Osteoblast (primary cell): ENCODE measurements around the gene TOR1A. TPM values are rescaled to one million over a fixed set of nuclear protein-coding genes. Genes with fewer than 3 reads are reported as not detected.

Experiments used
- DNase-seq: peaks from one replicate; pipeline ENCODE4 v3.0.0; 2011; ENCODE audit warnings: low spot score, mixed read lengths; ENCODE audit not compliant: insufficient read length; ENCODE audit errors: missing footprints
- H2AFZ ChIP-seq: 2 replicates; pipeline ENCODE4 v1.6.0; 2011; ENCODE audit warnings: mild to moderate bottlenecking, low read length
- H3K27ac ChIP-seq: 2 replicates; pipeline ENCODE4 v1.5.1; 2011; ENCODE audit warnings: mild to moderate bottlenecking, low read depth, low read length, moderate library complexity
- H3K27me3 ChIP-seq: 2 replicates; pipeline ENCODE4 v1.6.0; 2012; ENCODE audit warnings: mild to moderate bottlenecking, control low read depth, inconsistent platforms, low read length, moderate library complexity; ENCODE audit not compliant: insufficient read depth
- H3K36me3 ChIP-seq: 2 replicates; pipeline ENCODE4 v1.5.1; 2011; ENCODE audit warnings: mild to moderate bottlenecking, low read length, control low read depth, moderate library complexity; ENCODE audit not compliant: insufficient read depth
- H3K4me1 ChIP-seq: 2 replicates; pipeline ENCODE4 v1.5.1; 2011; ENCODE audit warnings: mild to moderate bottlenecking, low read length, control low read depth, moderate library complexity; ENCODE audit not compliant: insufficient read depth
- H3K4me2 ChIP-seq: 2 replicates; pipeline ENCODE4 v1.6.0; 2011; ENCODE audit warnings: mild to moderate bottlenecking, low read length; ENCODE audit not compliant: insufficient read depth
- H3K4me3 ChIP-seq: fragments of 200-600 bp; sonication (generic); 3 replicates; pipeline ENCODE4 v1.5.1; 2012; ENCODE audit warnings: mild to moderate bottlenecking, low read length, inconsistent platforms; ENCODE audit not compliant: insufficient read depth
- H3K79me2 ChIP-seq: 2 replicates; pipeline ENCODE4 v1.6.0; 2012; ENCODE audit warnings: mild to moderate bottlenecking, low read length, control low read depth, inconsistent platforms; ENCODE audit not compliant: insufficient read depth
- H3K9me3 ChIP-seq: 2 replicates; pipeline ENCODE4 v1.5.1; 2011; ENCODE audit warnings: low read depth, low read length, control low read depth
- H4K20me1 ChIP-seq: 2 replicates; pipeline ENCODE4 v1.6.0; 2012; ENCODE audit warnings: mild to moderate bottlenecking, low read length, control low read depth; ENCODE audit not compliant: insufficient read depth
- CTCF ChIP-seq: IDR thresholded peaks from 2 replicates; pipeline ENCODE4 v1.5.1; 2011; ENCODE audit warnings: mild to moderate bottlenecking, low read depth, low read length, moderate library complexity; ENCODE audit errors: extremely low read depth
- total RNA-seq: library from RNA; depleted of rRNA; stranded (reverse); fragments of >200 nt; gene quantifications from 2 replicates; pipeline ENCODE4 v1.2.3, GENCODE V29; 2012

The TOR1A gene
- total RNA-seq, 1 donor = 52.1 TPM

DNA sequence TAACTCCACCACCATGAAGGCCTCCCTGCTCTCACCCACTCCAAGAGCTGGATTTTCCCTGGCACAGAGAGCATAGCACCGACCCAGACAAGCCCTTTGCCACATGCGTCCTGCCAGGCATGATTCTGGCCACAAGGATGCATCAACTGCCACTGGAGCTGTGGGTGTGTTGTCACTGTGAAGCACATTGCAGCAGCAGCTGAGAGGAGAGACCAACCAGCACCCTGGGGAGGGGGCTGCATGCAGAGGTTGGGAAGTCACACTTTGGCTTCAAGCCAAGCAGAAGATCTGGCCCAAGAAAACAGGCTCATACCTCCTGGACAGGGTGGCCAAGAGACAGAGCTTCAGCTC, 48.5 kb downstream of the TOR1A start:
- Histone ChIP-seq H3K4me1 (peaks cover 25% of the 10 kb centered on the region), H3K4me2 (no peak overlapping the region), H3K4me3 (no peak overlapping the region), H4K20me1 (no peaks in the 10 kb centered on the region), H3K79me2 (no peaks in the 10 kb centered on the region), H3K36me3 (no peaks in the 10 kb centered on the region), H2AFZ (no peak overlapping the region), H3K9me3 (no peaks in the 10 kb centered on the region), H3K27me3 (no peaks in the 10 kb centered on the region), H3K27ac (no peak overlapping the region)
- DNase-seq = no peak
- no peak for TF ChIP-seq CTCF

GRCh38 chr9:129774791-129775447, 49.0 kb downstream of the TOR1A start:
- no peaks in the 10 kb centered on the region for H3K79me2 ChIP-seq
- no peak overlapping the region for H3K27ac ChIP-seq
- no peak overlapping the region for H3K4me2 ChIP-seq
- no peaks in the 10 kb centered on the region for H3K36me3 ChIP-seq
- no peak for DNase-seq
- H4K20me1 ChIP-seq = no peaks in the 10 kb centered on the region
- H2AFZ ChIP-seq = no peak overlapping the region
- peaks cover 25% of the 10 kb centered on the region for H3K4me1 ChIP-seq
- no peaks in the 10 kb centered on the region for H3K27me3 ChIP-seq
- no peak overlapping the region for H3K4me3 ChIP-seq
- no peak for TF ChIP-seq CTCF
- no peaks in the 10 kb centered on the region for H3K9me3 ChIP-seq

- H2AFZ ChIP-seq = no peak overlapping the region
- H3K9me3 ChIP-seq = no peaks in the 10 kb centered on the region
- H3K27me3 ChIP-seq = no peaks in the 10 kb centered on the region
- TF ChIP-seq CTCF = no peak
- H3K4me2 ChIP-seq = peak overlapping the region; percentile 5
- H3K4me1 ChIP-seq = peaks cover 25% of the 10 kb centered on the region
- no peaks in the 10 kb centered on the region for H4K20me1 ChIP-seq
- DNase-seq = peak; percentile 95
- no peak overlapping the region for H3K4me3 ChIP-seq
- H3K27ac ChIP-seq = peak overlapping the region; percentile 34
- H3K36me3 ChIP-seq = no peaks in the 10 kb centered on the region
- H3K79me2 ChIP-seq = no peaks in the 10 kb centered on the region
These were observed 50.5 kb downstream of the TOR1A start for GRCh38 chr9:129773262-129774048.

DNA sequence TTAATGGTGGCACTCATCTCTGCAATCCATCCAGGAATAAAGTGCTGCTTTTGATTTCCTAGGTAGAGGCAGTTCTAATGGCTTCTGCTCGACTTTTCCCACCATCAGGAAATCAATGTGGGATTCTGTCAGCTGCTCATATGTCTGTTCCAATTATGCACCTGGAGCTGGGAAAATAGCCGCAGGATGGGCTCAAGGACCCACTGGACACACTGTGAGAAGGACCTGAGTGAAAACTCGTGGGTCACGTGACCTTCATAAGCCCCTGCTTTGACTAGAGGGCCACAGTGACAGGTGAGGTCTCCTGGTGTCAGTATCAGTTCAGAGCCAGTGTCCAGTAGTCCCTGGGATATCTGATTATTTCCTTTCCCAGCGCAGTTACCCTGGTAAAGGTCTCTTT, 53.2 kb downstream of the TOR1A start:
- no peak overlapping the region for H3K4me3 ChIP-seq
- no peaks in the 10 kb centered on the region for H4K20me1 ChIP-seq
- DNase-seq = no peak
- H3K27ac ChIP-seq = no peak overlapping the region
- H2AFZ ChIP-seq = no peak overlapping the region
- H3K36me3 ChIP-seq = no peaks in the 10 kb centered on the region
- TF ChIP-seq CTCF = no peak
- H3K79me2 ChIP-seq = no peaks in the 10 kb centered on the region
- no peaks in the 10 kb centered on the region for H3K9me3 ChIP-seq
- peaks cover 9% of the 10 kb centered on the region for H3K4me1 ChIP-seq
- H3K27me3 ChIP-seq = no peaks in the 10 kb centered on the region
- no peak overlapping the region for H3K4me2 ChIP-seq
